SKM-1 treated with dmso at 0.1 percent for 144 hours (cell line): ENCODE results near the gene CMSS1.
A peak's percentile ranks its signal among the peaks of the same experiment; 100 is the strongest.

ENCODE experiments used
- DNase-seq: peaks from one replicate; lab custom pipeline; 2025; ENCODE audit not compliant: unreplicated experiment; lab: John Stamatoyannopoulos, UW

The CMSS1 gene

DNA sequence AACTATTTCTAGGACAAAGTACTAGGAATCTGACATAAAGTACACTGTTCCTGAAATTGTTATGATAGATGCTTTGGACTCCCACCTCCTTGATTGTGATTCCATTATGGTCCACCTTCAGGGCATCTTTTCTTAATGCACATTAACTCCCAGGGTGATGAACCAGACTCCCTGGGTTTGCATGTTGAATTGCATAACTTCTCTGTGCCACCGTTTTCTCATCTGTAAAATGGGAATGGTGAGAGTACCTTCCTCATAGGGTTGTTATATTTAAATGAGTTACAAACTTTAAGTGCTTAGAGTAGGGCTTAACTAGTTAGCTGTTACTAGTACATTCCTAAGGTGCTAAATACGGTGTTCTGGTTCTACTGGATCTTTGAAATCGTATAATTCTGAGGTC is 81.9 kb downstream of the CMSS1 start:
- no peak for DNase-seq

DNA sequence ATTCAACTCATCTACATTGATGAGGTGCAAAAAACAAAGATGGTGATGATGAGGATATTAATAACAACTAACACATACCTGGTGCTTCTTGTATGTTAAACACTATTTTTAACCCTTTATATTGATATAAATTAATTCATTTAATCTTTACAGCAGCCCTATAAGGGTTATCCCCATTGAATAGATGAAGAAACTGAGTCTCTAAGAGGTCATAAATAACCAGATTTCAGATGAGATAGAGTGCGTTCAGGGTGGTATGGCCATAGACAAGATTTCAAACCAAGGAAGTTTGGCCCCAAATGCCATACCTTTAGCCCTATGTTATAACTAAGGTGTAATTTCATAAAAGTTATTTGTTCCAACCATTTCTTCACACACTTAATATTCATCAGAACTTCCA is 82.6 kb downstream of the CMSS1 start:
- no peak for DNase-seq

DNA sequence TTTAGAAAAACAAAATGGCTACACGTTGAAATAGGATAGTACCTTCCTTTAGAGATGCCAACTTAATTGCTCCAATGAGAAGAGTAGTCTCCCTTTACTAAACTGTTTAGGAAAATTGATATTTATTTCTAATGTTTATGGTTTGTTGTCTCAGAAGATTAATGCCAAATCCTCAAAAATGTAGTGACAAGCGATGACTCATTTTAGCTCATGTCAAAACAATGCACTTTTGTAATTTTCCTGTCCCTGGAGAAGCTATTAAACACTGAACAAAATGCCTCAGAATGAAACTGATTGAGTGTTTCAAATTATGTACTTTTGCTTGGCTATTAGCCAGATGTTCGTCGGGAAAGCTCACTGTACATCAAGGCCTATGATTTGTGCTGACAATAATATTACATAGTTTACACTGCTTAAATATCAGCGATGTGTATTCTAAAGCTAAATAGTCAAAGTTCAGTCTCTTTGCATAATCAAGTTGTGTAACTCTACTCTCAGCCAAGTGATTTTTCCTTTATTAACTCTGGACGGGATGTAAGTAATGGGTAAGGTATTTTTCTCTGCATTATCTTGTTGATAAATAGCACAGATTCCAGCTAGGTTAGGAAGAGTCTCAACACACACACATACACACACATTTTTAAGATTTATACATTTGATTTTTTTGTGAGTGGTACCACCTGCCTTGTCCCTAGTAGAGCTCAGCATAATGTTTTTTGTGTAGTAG is 83.7 kb downstream of the CMSS1 start:
- no peak for DNase-seq

DNA sequence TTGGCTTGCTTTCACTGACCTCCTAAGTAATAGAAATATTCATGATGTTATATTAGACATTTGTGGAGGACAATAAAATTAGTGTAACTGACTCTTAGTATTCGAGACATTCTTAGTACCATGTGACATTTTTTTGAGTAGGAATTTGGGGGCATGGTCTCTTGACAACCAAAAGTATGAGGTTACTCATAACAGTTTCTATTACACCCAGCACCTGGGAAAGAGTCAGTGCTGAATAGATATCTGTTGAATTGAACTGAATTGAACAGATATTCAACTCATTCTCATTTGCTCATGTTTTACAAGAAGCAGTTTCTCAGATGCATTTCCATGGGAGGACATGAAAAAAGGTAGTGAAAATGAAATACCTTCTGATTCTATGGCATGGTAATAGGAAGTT is 84.4 kb downstream of the CMSS1 start:
- DNase-seq = no peak

DNA sequence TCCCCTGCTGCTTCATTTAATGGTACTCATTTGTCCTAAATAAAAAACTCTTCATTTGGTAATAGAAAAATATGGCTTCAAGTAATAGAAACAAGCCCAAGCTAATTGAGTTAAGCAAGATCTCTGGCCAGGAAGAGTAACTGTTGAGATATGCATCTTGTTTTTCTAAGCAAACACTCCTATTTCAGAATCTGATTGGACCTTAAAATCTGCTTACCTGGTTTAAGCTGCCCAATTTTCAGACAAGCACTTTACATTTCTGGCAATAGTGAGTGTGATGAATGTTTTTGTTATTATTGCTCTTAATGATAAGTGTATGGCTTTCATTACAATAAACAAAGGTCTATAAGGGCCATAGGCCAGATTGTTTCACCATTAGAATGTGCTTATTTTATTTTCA is 86.2 kb downstream of the CMSS1 start:
- DNase-seq = no peak

DNA sequence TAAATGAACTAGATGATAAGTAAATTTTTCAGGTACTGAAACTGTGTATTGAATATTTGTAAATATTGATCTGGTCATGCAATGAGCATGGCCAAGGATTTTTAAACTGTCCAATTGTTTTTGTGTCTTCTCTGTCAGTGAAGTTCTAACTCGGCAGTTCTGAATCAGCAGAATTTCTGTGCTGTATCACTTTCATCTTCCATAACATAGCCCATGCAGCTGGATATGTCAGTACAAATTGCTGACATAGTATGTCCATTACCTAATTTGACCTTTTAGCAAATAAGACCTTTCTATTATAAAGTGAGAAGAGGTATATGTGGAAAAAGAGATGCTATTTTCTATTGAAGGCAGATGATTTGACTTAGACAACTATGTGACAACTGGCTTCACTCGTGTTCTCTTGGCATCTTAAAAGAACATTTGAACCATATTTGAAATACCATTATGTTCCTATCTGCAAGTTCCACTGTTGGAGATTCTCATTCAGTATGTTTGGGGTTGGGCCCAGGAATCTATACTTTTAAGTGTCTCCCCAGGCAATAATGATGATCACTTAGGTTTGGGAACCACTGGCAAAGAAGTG is 90.4 kb downstream of the CMSS1 start:
- DNase-seq = no peak

DNA sequence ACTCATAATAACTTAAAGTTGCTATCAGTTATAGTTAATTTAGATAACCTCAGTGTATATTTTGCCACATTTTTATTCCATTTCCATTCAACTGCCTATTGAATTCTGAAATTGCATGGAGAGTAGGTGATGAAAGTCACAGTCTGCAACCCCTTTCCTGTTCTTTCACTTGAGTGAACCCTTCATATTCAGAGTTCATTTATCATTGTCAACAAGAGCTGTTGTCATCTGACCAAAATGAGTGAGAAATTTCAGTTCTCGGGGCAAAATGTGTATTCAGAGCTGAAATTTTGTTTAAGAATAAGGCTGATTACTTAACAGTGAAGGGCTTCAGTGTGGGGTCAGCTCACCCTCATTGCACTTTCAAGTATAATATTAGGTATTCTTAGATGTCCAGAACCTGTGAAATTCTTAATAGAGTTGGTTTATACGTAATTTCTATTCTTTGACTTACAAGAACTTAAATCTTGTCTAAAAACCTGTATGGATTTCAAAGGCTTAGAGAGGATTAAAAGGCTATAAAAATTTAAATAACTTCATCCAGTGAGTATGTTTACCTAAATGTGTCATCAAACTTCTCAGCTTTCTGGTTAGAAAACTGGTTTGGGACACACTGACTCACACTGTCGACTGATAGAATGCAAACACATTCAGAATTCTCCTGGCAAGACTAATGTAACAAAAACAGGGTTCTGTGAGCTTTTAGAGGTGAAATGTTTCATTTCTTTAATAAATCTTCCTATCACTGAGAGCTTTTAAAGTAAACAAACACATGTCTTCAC is 92.2 kb downstream of the CMSS1 start:
- DNase-seq = no peak

DNA sequence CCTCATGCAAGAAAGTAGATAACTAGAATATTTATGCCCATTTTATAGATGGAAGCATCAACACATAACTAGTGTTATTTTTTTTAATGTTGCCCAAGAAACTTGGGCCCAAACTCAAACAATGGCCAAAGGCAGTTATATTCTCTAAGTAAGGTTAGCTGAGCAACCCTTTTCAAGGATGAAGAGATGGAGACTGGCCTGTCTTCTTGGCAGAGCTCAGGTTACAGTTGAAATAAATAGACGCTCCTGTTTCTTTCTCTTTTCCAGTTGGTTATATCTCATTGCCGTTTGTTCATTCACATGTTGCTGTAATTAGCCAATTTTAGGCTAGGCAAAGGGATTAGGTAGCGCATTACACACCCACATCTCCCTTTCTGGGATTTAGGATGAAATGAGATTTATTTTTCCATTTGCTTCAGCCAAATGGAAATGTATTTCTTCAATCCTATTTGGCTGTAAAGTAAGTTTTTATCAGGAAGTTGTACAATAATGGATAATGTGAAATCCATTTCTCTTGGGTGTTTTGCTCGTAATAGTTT is 93.2 kb downstream of the CMSS1 start:
- no peak for DNase-seq

DNA sequence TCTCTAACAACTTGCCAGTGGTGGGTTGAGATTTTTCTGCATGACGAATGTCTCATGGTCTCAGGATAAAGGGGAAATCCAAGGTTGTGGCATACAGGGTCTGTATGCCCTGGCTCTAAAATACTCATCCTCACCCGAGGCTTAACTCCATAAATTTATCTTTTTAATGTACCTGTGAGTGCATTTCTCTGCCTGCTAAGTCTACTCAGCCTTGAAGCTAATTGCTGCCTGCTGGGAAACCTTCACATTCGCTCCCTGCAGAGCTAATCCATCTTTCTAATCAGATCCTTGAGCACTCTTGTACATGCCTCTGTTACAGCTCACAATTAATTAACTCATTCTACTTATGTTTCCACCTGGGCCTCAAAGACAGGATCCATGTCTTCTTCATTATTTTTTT is 93.8 kb downstream of the CMSS1 start:
- no peak for DNase-seq

DNA sequence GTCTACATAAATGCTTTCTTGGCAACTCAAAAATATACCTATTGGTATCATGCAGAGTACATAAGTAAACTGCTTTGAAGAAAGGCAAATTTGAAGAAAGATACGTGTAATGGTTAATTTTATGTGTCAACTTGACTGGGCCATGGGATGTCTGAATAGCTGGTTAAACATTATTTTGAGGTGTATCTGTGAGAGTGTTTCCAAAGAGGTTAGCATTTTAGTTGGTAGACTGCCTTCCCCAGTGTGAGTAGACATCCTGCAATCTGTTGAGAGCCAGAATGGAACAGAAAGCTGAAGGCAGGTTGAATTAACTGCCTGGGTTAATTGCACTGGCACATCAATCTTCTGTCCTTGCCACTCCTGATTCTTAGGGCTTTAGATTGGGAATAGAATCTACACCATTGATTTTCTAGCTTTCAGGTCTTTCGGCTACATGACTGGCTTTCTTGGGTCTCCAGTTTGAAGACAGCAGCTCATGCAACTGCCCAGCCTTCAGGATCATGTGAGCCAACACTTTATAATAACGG is 98.3 kb downstream of the CMSS1 start:
- DNase-seq = no peak

DNA sequence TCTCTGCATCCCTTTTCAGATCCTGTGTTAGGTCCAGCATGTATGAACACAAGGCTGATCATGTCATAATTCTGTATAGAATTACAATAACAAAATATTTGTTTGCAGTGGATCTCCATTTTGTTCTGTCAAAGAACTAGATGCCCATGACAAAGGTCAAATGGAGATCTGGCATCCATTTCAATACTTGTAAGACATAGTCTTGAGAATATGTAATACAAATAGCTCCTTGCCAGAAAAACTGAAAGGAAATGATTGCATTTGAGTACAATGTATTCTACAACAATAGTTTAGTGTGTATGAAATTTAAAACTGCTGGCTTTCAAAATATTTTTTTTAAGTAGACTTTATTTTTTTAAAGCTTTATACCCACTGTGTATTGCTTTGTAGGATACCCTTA is 101.1 kb downstream of the CMSS1 start:
- no peak for DNase-seq

DNA sequence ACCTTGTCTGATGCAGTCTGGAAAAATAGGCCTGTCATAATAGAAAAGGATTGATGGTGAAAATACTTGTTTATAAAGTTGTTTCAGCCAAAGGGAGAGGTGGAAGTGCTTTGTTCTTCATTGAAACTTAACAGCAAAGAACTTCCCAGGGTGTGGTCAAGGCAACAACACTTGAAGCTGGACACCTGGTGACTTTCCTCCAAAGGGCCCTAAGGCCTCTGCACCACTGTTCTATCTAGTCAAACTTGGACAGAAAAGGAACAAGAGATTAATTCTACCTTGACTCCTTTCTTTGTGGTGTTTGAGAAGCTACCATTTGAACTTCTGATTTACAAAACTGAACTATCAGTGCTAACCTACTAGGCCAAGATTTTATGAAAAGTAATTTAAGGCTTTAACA is 102.0 kb downstream of the CMSS1 start:
- no peak for DNase-seq

DNA sequence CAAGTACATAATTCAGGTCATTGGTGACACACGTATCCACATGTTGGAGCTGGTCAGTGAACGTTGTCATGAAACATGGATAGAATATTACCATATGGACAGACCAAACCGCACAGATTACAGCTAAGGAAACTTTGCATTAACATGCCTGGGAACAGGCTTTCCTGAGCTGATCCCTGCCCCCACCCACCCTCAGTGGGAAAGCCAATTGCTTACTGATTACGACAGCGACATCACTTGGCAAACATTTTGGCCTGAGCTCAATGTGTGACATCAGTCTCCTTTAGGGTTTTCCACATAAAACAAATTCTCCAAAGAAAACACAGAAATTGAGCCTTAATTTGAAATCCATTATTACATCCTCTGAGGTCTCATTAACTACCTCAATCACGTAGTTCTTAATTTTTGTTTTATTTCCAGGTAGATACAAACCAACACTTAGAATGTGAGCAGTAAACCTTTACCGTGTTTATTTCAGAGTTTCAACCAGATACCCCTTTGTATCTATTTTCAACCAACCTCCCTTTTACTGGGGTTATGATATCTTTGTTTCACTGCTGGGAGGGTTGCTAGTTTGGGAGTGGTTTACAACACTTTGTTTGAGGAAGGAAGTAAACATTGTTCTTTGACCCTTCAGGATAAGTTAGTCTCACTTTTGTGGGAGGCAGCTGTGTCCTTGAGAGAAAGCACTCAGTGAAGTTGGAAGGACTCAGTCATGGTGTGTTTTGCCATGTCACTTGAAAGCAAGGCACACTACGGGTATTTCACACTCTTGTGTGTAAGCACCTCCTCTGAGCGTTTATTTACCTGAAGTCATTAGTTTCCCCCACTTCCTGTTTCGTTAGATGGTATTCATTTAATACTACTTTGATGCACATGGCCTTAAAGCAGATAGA is 103.1 kb downstream of the CMSS1 start:
- peak; percentile 17 for DNase-seq

DNA sequence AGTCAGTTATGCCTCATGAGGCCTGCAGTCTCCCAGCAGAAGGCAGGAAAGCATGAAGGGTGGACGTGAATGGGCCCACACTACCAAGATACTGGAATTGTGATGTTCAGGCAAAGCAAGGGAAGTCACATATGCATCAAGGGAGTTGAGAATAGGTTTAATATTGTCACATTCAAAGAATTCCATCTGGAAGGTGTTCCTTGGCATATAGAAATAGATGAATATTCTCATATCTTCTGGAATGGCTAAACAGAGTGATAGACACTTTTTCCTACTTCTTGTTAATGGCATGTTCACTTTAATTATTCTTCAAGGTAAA is 103.7 kb downstream of the CMSS1 start:
- no peak for DNase-seq

DNA sequence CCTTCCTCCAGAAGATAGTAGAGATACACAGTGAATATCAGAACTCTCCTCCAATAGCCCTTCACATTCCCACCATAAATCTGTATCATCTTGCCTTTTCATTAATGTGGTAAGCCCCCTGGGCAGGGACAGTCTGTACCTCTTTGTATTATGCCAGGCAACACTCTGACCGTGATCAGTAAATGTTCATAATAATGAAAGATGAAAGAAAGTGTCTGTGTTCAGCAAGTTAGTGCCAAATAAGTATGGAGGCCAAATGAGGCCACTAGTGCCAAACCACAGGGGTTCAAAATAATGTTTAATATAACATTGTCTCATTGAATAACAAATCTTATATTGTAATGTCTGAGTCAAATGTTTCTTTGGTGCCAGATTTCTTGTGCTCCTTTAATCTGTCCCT is 104.3 kb downstream of the CMSS1 start:
- DNase-seq = no peak

DNA sequence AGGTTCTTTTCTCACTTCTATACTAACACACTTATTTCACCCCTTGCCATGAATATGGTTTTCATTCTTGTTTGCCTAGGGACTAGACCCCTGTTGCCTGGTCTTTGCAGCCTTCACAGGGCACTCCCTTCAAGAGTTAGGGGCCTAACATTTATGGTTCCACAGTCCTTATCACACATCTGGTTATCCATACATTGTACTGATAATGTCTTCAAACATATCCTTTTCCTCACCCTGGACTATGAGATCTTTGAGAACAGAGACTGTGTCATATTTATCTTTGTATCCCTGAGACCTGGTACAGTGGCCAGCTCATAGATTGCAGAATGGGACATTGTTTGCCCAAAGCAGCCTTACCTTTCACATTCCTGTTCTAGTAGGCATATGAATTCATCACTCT is 106.2 kb downstream of the CMSS1 start:
- no peak for DNase-seq

DNA sequence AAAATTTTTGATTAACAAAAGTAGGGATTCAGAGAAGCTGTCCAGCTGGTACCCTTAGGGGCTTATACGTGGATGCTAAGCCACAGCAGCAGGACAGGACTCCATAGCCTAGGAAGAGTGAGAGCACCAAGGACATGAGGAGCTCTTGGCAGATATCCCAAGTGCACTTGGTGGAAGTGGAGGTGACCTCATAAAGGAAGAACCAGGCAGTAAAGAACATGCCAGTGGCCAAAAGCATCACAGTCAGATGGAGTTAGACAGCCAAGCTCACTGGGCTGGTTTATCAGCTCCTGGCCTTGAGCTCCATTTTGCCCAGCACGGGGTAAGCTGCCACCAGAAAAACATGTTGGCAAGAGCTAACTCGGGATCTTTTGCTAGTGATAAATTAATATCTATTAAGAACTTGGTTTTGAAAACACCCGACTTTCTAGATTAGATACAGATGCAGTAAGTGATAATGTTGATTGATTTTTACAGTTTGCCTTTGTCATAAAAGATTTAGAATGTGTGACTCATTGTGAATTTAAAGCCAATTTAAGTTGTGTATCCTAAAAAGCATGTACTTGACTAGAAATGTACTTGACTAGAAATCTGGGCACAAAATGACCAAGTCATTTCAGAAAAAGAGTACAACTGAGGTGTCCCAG is 108.0 kb downstream of the CMSS1 start:
- DNase-seq = no peak

DNA sequence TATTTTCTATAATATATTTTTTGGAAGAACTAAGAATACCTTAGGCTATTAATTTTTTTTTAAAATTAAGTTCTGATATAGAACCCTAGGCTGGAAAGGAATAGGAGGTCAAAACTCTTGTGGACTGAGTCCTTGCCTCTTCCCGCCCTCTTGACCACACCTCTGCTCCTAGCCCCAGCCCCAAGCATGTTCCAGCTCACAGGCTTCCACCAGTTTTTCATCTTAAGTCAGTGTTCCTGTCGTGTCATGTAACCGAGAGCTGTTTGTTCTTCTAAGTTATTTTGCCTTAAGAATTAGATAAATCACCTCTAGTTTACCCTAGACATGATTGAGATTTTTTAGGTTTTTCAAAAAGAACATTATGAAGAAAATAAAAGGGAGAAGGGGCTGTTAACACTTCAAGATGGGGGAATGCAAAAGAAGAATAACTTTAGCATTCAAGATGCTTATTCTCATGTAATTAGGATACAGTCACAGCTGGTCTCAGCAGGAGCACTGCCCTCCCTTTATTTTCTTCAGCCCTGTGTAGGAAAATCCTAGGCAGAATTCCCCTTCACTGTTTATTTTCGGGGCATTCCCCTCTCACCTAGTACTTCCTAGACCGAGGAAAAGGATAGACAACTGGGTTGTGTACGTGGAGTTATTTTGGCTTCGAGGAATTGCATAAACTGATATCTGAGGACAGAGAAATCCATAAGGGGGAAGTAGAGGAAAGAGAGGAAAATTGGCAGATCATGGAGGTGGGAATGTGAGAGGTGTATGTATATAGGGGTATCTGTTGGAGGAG is 110.2 kb downstream of the CMSS1 start:
- no peak for DNase-seq
